Measurements from ENCODE around the gene KLK8.

DNA sequence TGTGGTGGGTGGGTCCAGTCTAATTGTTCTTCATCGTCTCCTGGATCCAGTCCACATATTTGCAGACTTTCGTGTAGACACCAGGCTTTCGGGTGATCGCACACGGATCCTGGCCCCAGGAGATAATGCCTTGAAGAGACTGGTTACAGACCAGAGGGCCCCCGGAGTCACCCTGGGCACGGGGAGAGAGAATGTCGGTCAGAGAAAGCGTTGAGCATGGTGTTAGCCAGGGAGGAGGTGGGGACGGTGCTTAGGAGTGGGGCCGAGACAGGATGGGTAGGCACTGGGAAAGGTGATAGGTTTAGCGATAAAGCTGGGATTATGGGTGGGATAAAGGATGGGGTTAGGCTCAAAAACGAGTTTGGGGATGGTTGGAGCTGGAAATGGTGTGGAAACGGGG lies 21.1 kb upstream of the KLK8 start:
- TF ChIP-seq EZH2 (IDR thresholded peaks at IDR 0.05; ENCODE audit: insufficient read depth, poor library complexity, severe bottlenecking) (no peak), EZH2phosphoT487 (IDR thresholded peaks at IDR 0.05; ENCODE audit: insufficient read depth, low read depth) (no peak)

All from GM23248 (cell line).